Caco-2 (cell line): ENCODE data around the gene FBXO47. TPM values are rescaled to one million over a fixed set of nuclear protein-coding genes. Genes with fewer than 3 reads are reported as not detected.
"Not testable (repeated sequence)": the region's sequence is repeated elsewhere in the genome, so short reads cannot be mapped to it uniquely, and the experiment has no call there.

ENCODE experiments used
- BruUV-seq: library from RNA; stranded (reverse); fragments of 400-500 nt; replicated peaks from 2 replicates; lab custom pipeline; 2021; lab: Mats Ljungman, UMichigan
- CTCF ChIA-PET: fragments of 300-600 bp; sonication (Branson Sonifier 250); formaldehyde crosslinking; loops from one replicate; lab custom pipeline; 2022; ENCODE audit warnings: antibody characterized with exemption; lab: Charles Lee
- POLR2A ChIA-PET: fragments of 300-600 bp; sonication (Branson Sonifier 250); formaldehyde crosslinking; loops from one replicate; lab custom pipeline; 2022; ENCODE audit warnings: antibody characterized with exemption; lab: Charles Lee
- DNase-seq, 2 experiments: peaks; one replicate each; pipeline versions ENCODE4 v3.0.0 to v3.0.0-alpha.2; 2020 to 2022
- H3K27me3 ChIP-seq: replicated peaks from 2 replicates; pipeline ENCODE4 v1.6.0; 2011; ENCODE audit warnings: low read length; ENCODE audit not compliant: control insufficient read depth, insufficient read depth
- H3K36me3 ChIP-seq: 2 replicates; pipeline ENCODE4 v1.5.1; 2011; ENCODE audit warnings: low read length; ENCODE audit not compliant: control insufficient read depth, insufficient read depth
- H3K4me1 ChIP-seq: fragments of 250-450 bp; sonication (Bioruptor Pico); 2 replicates; pipeline ENCODE4 v1.5.1; 2020; ENCODE audit warnings: mild to moderate bottlenecking
- H3K4me3 ChIP-seq: 2 replicates; pipeline ENCODE4 v1.5.1; 2011; ENCODE audit warnings: low read depth, mild to moderate bottlenecking, control low read depth, low read length
- H3K9me3 ChIP-seq: fragments of 250-450 bp; sonication (Bioruptor Pico); 2 replicates; pipeline ENCODE4 v1.5.1; 2020; ENCODE audit warnings: mild to moderate bottlenecking, moderate library complexity
- H3K27ac Mint-ChIP-seq: one replicate; pipeline ENCODE4 v1.8.0; 2022; ENCODE audit warnings: mixed read lengths; ENCODE audit not compliant: unreplicated experiment
- H3K27me3 Mint-ChIP-seq: one replicate; pipeline ENCODE4 v1.8.0; 2022; ENCODE audit warnings: mixed read lengths; ENCODE audit not compliant: insufficient read depth, unreplicated experiment
- H3K36me3 Mint-ChIP-seq: one replicate; pipeline ENCODE4 v1.8.0; 2022; ENCODE audit warnings: mild to moderate bottlenecking, mixed read lengths; ENCODE audit not compliant: insufficient read depth, unreplicated experiment
- H3K4me1 Mint-ChIP-seq: one replicate; pipeline ENCODE4 v1.8.0; 2022; ENCODE audit warnings: low read depth, mixed read lengths; ENCODE audit not compliant: unreplicated experiment
- H3K4me3 Mint-ChIP-seq: one replicate; pipeline ENCODE4 v1.8.0; 2022; ENCODE audit warnings: mild to moderate bottlenecking, moderate library complexity, mixed read lengths; ENCODE audit not compliant: unreplicated experiment
- H3K9me3 Mint-ChIP-seq: one replicate; pipeline ENCODE4 v1.8.0; 2022; ENCODE audit warnings: mixed read lengths; ENCODE audit not compliant: unreplicated experiment
- intact Hi-C: fragments of 100-400 bp; cut with micrococcal nuclease; formaldehyde crosslinking; loops from one replicate; pipeline ENCODE4 v1.10.0; 2022; ENCODE audit not compliant: unreplicated experiment
- total RNA-seq: library from RNA; stranded (reverse); gene quantifications from 2 replicates; pipeline ENCODE4 v1.2.3, GENCODE V29; 2022
- TF ChIP-seq, protein P1 (sequence below), 2 experiments: fragments of 200-600 bp in 1 of 2; IDR thresholded peaks; 1 replicate in 1 of 2; 2 replicates in 1 of 2; pipeline versions ENCODE4 v1.5.1 to v1.8.0; 2011 to 2022; ENCODE audit warnings: antibody characterized with exemption in 1 of 2, control low read depth in 1 of 2, inconsistent platforms in 1 of 2, low read depth in 1 of 2, low read length in 1 of 2, mild to moderate bottlenecking in 1 of 2, moderate library complexity in 1 of 2; ENCODE audit not compliant: insufficient read depth in 1 of 2, severe bottlenecking in 1 of 2, unreplicated experiment in 1 of 2

Gene FBXO47
- total RNA-seq, 1 experiment from 2014 or later = not detected

- Mint-ChIP-seq H3K4me3 (no peak overlapping the region), H3K27me3 (peaks cover 2% of the 10 kb centered on the region), H3K4me1 (no peaks in the 10 kb centered on the region), H3K36me3 (no peaks in the 10 kb centered on the region), H3K9me3 (no peaks in the 10 kb centered on the region), H3K27ac (no peak overlapping the region)
- DNase-seq = no peak
- CTCF ChIA-PET = interaction anchor here (0.7 to 3.1 kb wide), 2 partner anchors 194 to 237 kb away, joined by 4 to 32 read pairs; no protein-coding TSS in a partner anchor
- Histone ChIP-seq H3K27me3 (no peaks in the 10 kb centered on the region), H3K4me3 (no peak overlapping the region), H3K9me3 (no peaks in the 10 kb centered on the region), H3K36me3 (no peaks in the 10 kb centered on the region), H3K4me1 (no peaks in the 10 kb centered on the region)
- TF ChIP-seq, protein P1, sequence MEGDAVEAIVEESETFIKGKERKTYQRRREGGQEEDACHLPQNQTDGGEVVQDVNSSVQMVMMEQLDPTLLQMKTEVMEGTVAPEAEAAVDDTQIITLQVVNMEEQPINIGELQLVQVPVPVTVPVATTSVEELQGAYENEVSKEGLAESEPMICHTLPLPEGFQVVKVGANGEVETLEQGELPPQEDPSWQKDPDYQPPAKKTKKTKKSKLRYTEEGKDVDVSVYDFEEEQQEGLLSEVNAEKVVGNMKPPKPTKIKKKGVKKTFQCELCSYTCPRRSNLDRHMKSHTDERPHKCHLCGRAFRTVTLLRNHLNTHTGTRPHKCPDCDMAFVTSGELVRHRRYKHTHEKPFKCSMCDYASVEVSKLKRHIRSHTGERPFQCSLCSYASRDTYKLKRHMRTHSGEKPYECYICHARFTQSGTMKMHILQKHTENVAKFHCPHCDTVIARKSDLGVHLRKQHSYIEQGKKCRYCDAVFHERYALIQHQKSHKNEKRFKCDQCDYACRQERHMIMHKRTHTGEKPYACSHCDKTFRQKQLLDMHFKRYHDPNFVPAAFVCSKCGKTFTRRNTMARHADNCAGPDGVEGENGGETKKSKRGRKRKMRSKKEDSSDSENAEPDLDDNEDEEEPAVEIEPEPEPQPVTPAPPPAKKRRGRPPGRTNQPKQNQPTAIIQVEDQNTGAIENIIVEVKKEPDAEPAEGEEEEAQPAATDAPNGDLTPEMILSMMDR (IDR thresholded peaks at IDR 0.05; ENCODE audit: insufficient read depth in 1 of 2, low read depth in 1 of 2, low read length in 1 of 2, severe bottlenecking in 1 of 2, unreplicated experiment in 1 of 2) = no peak
- BruUV-seq = no TSS peak
- intact Hi-C loops = loop anchor here (10.0 kb wide), 1 partner anchor 94 kb away; no protein-coding TSS in a partner anchor
- POLR2A ChIA-PET = no interaction called here
Observed at GRCh38 chr17:38980490-38981217, 13.5 kb upstream of the FBXO47 start.

DNA sequence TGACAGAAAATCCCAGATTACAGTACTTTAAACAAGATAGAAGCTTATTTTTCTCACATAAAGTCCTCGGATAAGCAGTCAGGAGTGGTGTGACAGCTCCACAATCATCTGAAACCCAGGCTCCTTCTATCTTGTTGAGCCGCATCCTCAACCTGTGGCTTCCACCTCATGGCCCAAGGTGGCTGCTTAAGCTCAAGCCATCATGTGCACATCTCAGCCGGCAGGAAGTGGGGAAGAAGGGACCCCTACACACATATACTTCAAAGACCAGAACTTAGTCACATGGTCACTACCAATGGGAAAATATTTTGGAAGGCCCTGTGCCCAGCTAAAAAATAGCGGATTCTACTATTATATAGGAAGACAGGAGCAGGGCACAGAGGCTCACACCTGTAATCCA lies 11.0 kb upstream of the FBXO47 start:
- no peaks in the 10 kb centered on the region for H3K9me3 Mint-ChIP-seq
- BruUV-seq = no TSS peak
- ChIA-PET POLR2A (no interaction called here), CTCF (interaction anchor here (0.9 kb wide), 1 partner anchor 175 kb away, joined by 3 read pairs; no protein-coding TSS in a partner anchor)
- H3K27me3 Mint-ChIP-seq = no peaks in the 10 kb centered on the region
- no peak for DNase-seq
- H3K27me3 ChIP-seq = no peaks in the 10 kb centered on the region
- no peak overlapping the region for H3K27ac Mint-ChIP-seq
- no peaks in the 10 kb centered on the region for H3K36me3 ChIP-seq
- no peaks in the 10 kb centered on the region for H3K9me3 ChIP-seq
- no peak overlapping the region for H3K4me3 Mint-ChIP-seq
- no peaks in the 10 kb centered on the region for H3K4me1 ChIP-seq
- H3K4me1 Mint-ChIP-seq = no peaks in the 10 kb centered on the region
- H3K4me3 ChIP-seq = no peak overlapping the region
- intact Hi-C loops = no loop called here
- H3K36me3 Mint-ChIP-seq = no peaks in the 10 kb centered on the region
- TF ChIP-seq, protein P1 (IDR thresholded peaks at IDR 0.05; ENCODE audit: insufficient read depth in 1 of 2, low read depth in 1 of 2, low read length in 1 of 2, severe bottlenecking in 1 of 2, unreplicated experiment in 1 of 2) = no peak

- H3K27me3 Mint-ChIP-seq, BruUV-seq, H3K36me3 ChIP-seq, CTCF ChIA-PET, H3K36me3 Mint-ChIP-seq, H3K4me1 Mint-ChIP-seq, H3K27me3 ChIP-seq, H3K27ac Mint-ChIP-seq, H3K4me3 ChIP-seq, H3K9me3 Mint-ChIP-seq, intact Hi-C loops, H3K4me1 ChIP-seq, DNase-seq, H3K9me3 ChIP-seq, H3K4me3 Mint-ChIP-seq: not testable (repeated sequence)
- POLR2A ChIA-PET = interaction anchor here (0.6 kb wide), 1 partner anchor 20 kb away, joined by 5 read pairs; no protein-coding TSS in a partner anchor
Observed at GRCh38 chr17:38976187-38976551, 9.0 kb upstream of the FBXO47 start.
